Spleen (tissue), 11 donors: ENCODE data around the gene PRUNE2. TPM values are rescaled to one million over a fixed set of nuclear protein-coding genes. Genes with fewer than 3 reads are reported as not detected.
A peak's percentile ranks its signal among the peaks of the same experiment; 100 is the strongest.

Experiments used
- DNase-seq: peaks from one replicate; pipeline ENCODE4 v3.0.0-alpha.2; 2020
- H3K27ac ChIP-seq, 8 donors: fragments of 200-600 bp; sonication (generic) in 7 of 8; 1 replicate in 4 of 8; 2 replicates in 4 of 8; pipeline versions ENCODE4 v1.5.0 to v1.8.0; 2016 to 2021; ENCODE audit warnings: inconsistent platforms in 4 of 8, mild to moderate bottlenecking in 4 of 8, moderate library complexity in 1 of 8
- H3K27me3 ChIP-seq, 7 donors: fragments of 200-600 bp; sonication (generic) in 6 of 7; replicated peaks in 1 of 7; 1 replicate in 4 of 7; 2 replicates in 3 of 7; pipeline versions ENCODE4 v1.5.0 to v1.8.0; 2016 to 2021; ENCODE audit warnings: inconsistent platforms in 3 of 7, mild to moderate bottlenecking in 1 of 7
- H3K36me3 ChIP-seq, 6 donors: fragments of 200-600 bp; sonication (generic) in 5 of 6; 1 replicate in 4 of 6; 2 replicates in 2 of 6; pipeline versions ENCODE4 v1.5.0 to v1.8.0; 2016 to 2021; ENCODE audit warnings: inconsistent platforms in 2 of 6
- H3K4me1 ChIP-seq, 6 donors: fragments of 200-600 bp; sonication (generic) in 5 of 6; 1 replicate in 3 of 6; 2 replicates in 3 of 6; pipeline versions ENCODE4 v1.5.0 to v1.8.0; 2016 to 2021; ENCODE audit warnings: inconsistent platforms in 3 of 6
- H3K4me3 ChIP-seq, 8 donors: fragments of 200-600 bp; sonication (generic) in 7 of 8; 1 replicate in 4 of 8; 2 replicates in 4 of 8; pipeline versions ENCODE4 v1.5.0 to v1.8.0; 2016 to 2021; ENCODE audit warnings: inconsistent platforms in 4 of 8, mild to moderate bottlenecking in 4 of 8, moderate library complexity in 2 of 8
- H3K9me3 ChIP-seq, 8 donors: fragments of 200-600 bp; sonication (generic) in 7 of 8; 1 replicate in 4 of 8; 2 replicates in 4 of 8; pipeline versions ENCODE4 v1.5.0 to v1.8.0; 2016 to 2021; ENCODE audit warnings: inconsistent platforms in 4 of 8
- CTCF ChIP-seq, 11 experiments: fragments of 200-600 bp in 7 of 11; fragments of 450-650 bp in 4 of 11; sonication (generic) in 4 of 11; IDR thresholded peaks in 8 of 11; conservative IDR thresholded peaks in 3 of 11; 1 replicate in 7 of 11; 2 replicates in 4 of 11; pipeline versions ENCODE4 v1.4.0 to v1.8.0; 2016 to 2021; ENCODE audit warnings: antibody characterized with exemption in 11 of 11, inconsistent platforms in 4 of 11, mild to moderate bottlenecking in 1 of 11
- POLR2A ChIP-seq, 3 donors: fragments of 450-650 bp; IDR thresholded peaks; one replicate each; pipeline ENCODE4 v1.5.1; 2017; ENCODE audit warnings: antibody characterized with exemption in 3 of 3, mild to moderate bottlenecking in 1 of 3
- POLR2AphosphoS5 ChIP-seq, 3 donors: sonication (generic); formaldehyde crosslinking; IDR thresholded peaks; one replicate each; pipeline ENCODE4 v1.5.1; 2017; ENCODE audit warnings: antibody characterized with exemption in 3 of 3
- WGBS, 5 donors: extraction: QIAGEN DNeasy Blood & Tissue Kit in 3 of 5; methylation state at CpG; one replicate each; pipeline versions ENCODE4 v1.1.5 to v1.1.7; 2013 to 2018; 5-methylcytosine and 5-hydroxymethylcytosine counted together
- intact Hi-C: fragments of 100-400 bp; cut with DNase I; formaldehyde crosslinking; loops from one replicate; pipeline ENCODE4 v1.15.0; 2023; ENCODE audit warnings: low total_unique reads
- polyA plus RNA-seq, 3 donors: library from polyadenylated mRNA; stranded (reverse); fragments of 200-250 nt; gene quantifications; one replicate each; pipeline ENCODE4 v1.2.1, GENCODE V29; 2013
- total RNA-seq, 7 donors: library from RNA; depleted of rRNA in 3 of 7; stranded (reverse); fragments of >200 nt in 3 of 7; fragmentation: NEBNext Ultra II Directional in 4 of 7; extraction: Animal tissue kit (Norgen Biotek cat#: 25700) in 4 of 7; gene quantifications; one replicate each; pipeline versions ENCODE4 v1.1.0 to v1.2.1, GENCODE V29; 2016 to 2021
- donor health status: healthy with polysubstance abuse.
- donor health status: DM: no; HTN: no; CAD: no; lungs with moderate emphysema.
- donor health status: DM: no; HTN: no; CAD: no.
- donor health status: Bipolar disorder and iron deficiency.
- donor health status: healthy.
- donor health status: DM: no; HTN: no; CAD: no.
- donor health status: DM: yes; HTN: yes; CAD: no.

PRUNE2 gene
- total and polyA plus RNA-seq, 10 donors = 3.3 to 23.6 (median 14.0) TPM

- WGBS, 5 donors = 71 to 81% (median 79%) methylated on average over 5 of the region's 5 CpGs
- intact Hi-C loops = no loop called here
These were observed 221.7 kb downstream of the PRUNE2 start for GRCh38 chr9:76684213-76684612.

GRCh38 chr9:76681556-76681955 lies 224.4 kb downstream of the PRUNE2 start:
- intact Hi-C loops = no loop called here
- Histone ChIP-seq H3K4me1 (no peaks in the 10 kb centered on the region), H3K9me3 (no peaks in the 10 kb centered on the region), H3K27me3 (no peaks in the 10 kb centered on the region), H3K36me3 (no peaks in the 10 kb centered on the region), H3K27ac (no peak overlapping the region), H3K4me3 (no peak overlapping the region)
- no peak for DNase-seq
- WGBS, 5 donors = 55 to 77% (median 61%) methylated on average over 2 of the region's 2 CpGs
- no peak for TF ChIP-seq POLR2A (IDR thresholded peaks at IDR 0.05)
- TF ChIP-seq CTCF (IDR thresholded peaks at IDR 0.05 in 8 of 11, conservative IDR thresholded peaks at IDR 0.05 in 3 of 11) = no peak
- TF ChIP-seq POLR2AphosphoS5 (IDR thresholded peaks at IDR 0.05) = no peak

More at GRCh38 chr9:76684213-76684612, 221.7 kb downstream of the PRUNE2 start:
- H3K27ac ChIP-seq = no peak overlapping the region
- TF ChIP-seq POLR2A (IDR thresholded peaks at IDR 0.05) (no peak), CTCF (IDR thresholded peaks at IDR 0.05 in 8 of 11, conservative IDR thresholded peaks at IDR 0.05 in 3 of 11) (no peak), POLR2AphosphoS5 (IDR thresholded peaks at IDR 0.05) (no peak)
- H3K9me3 ChIP-seq = no peaks in the 10 kb centered on the region
- no peak overlapping the region for H3K4me3 ChIP-seq
- peaks cover 0 to 12% (median 0%) of the 10 kb centered on the region in 6 donors for H3K4me1 ChIP-seq
- no peaks in the 10 kb centered on the region for H3K36me3 ChIP-seq
- no peaks in the 10 kb centered on the region for H3K27me3 ChIP-seq
- no peak for DNase-seq

GRCh38 chr9:76680716-76681425 lies 225.0 kb downstream of the PRUNE2 start:
- Histone ChIP-seq H3K4me3 (no peak overlapping the region), H3K36me3 (no peaks in the 10 kb centered on the region), H3K4me1 (no peaks in the 10 kb centered on the region), H3K27ac (no peak overlapping the region), H3K9me3 (no peaks in the 10 kb centered on the region), H3K27me3 (no peaks in the 10 kb centered on the region)
- no peak for TF ChIP-seq POLR2A (IDR thresholded peaks at IDR 0.05)
- WGBS, 5 donors = 81 to 91% (median 84%) methylated on average over 10 of the region's 10 CpGs
- DNase-seq = no peak
- intact Hi-C loops = no loop called here

- TF ChIP-seq POLR2A (IDR thresholded peaks at IDR 0.05) = no peak
- TF ChIP-seq POLR2AphosphoS5 (IDR thresholded peaks at IDR 0.05) = peak in 2 of 3 donors; percentile 54 to 74
- no peak for DNase-seq
- WGBS, 5 donors = 65 to 77% (median 69%) methylated on average over 14 to 15 of the region's 15 CpGs
- peak overlapping the region in 7 of 8 donors; percentile 9 to 74 (median 66) for H3K27ac ChIP-seq
- H3K36me3 ChIP-seq = no peaks in the 10 kb centered on the region
- intact Hi-C loops = no loop called here
- no peak overlapping the region for H3K4me3 ChIP-seq
- H3K9me3 ChIP-seq = no peaks in the 10 kb centered on the region
- H3K27me3 ChIP-seq = no peaks in the 10 kb centered on the region
- no peaks in the 10 kb centered on the region for H3K4me1 ChIP-seq
These were observed 228.3 kb downstream of the PRUNE2 start for GRCh38 chr9:76677481-76678055.

- Histone ChIP-seq H3K9me3 (no peaks in the 10 kb centered on the region), H3K4me1 (no peaks in the 10 kb centered on the region), H3K27ac (peak overlapping the region in 6 of 8 donors; percentile 9 to 74 (median 66)), H3K36me3 (no peaks in the 10 kb centered on the region), H3K27me3 (no peaks in the 10 kb centered on the region), H3K4me3 (no peak overlapping the region)
- WGBS, 5 donors = 79 to 89% (median 83%) methylated on average over 4 of the region's 4 CpGs
- intact Hi-C loops = no loop called here
- DNase-seq = no peak
- no peak for TF ChIP-seq POLR2AphosphoS5 (IDR thresholded peaks at IDR 0.05)
- TF ChIP-seq CTCF (IDR thresholded peaks at IDR 0.05 in 8 of 11, conservative IDR thresholded peaks at IDR 0.05 in 3 of 11) = no peak
- no peak for TF ChIP-seq POLR2A (IDR thresholded peaks at IDR 0.05)
These were observed 229.1 kb downstream of the PRUNE2 start for GRCh38 chr9:76676857-76677256.
